Superior temporal gyrus (tissue), 1 donor: ENCODE data around the gene INSIG1.

Source experiments
- DNase-seq: peaks from one replicate; pipeline ENCODE4 v3.0.0-alpha.2; 2016; ENCODE audit errors: extremely low spot score

INSIG1 gene

GRCh38 chr7:155349601-155350331 lies 52.1 kb downstream of the INSIG1 start:
- no peak for DNase-seq

GRCh38 chr7:155351120-155351870 lies 53.6 kb downstream of the INSIG1 start:
- DNase-seq = no peak

- DNase-seq = no peak
Measured at GRCh38 chr7:155352076-155352752, 54.5 kb downstream of the INSIG1 start.

GRCh38 chr7:155352753-155353115 lies 55.1 kb downstream of the INSIG1 start:
- no peak for DNase-seq

- no peak for DNase-seq
Measured at GRCh38 chr7:155353256-155353897, 55.7 kb downstream of the INSIG1 start.

- no peak for DNase-seq
Measured at GRCh38 chr7:155354371-155355048, 56.8 kb downstream of the INSIG1 start.

GRCh38 chr7:155355176-155355575 lies 57.5 kb downstream of the INSIG1 start:
- no peak for DNase-seq

GRCh38 chr7:155355745-155356144 lies 58.1 kb downstream of the INSIG1 start:
- DNase-seq = no peak

GRCh38 chr7:155356323-155357105 lies 58.8 kb downstream of the INSIG1 start:
- peak; percentile 58 for DNase-seq

GRCh38 chr7:155357573-155358041 lies 59.9 kb downstream of the INSIG1 start:
- no peak for DNase-seq

GRCh38 chr7:155358066-155358947 lies 60.6 kb downstream of the INSIG1 start:
- DNase-seq = no peak

GRCh38 chr7:155358948-155359712 lies 61.5 kb downstream of the INSIG1 start:
- DNase-seq = no peak
